ENCODE measurements around the gene MICALL1.

MICALL1 gene

GRCh38 chr22:37913233-37913721 is 7.2 kb downstream of the MICALL1 start:
- Histone ChIP-seq H3K27me3 (no peaks in the 10 kb centered on the region), H3K4me3 (no peak overlapping the region), H3K9me3 (no peaks in the 10 kb centered on the region), H3K27ac (no peak overlapping the region), H3K4me1 (peaks cover 0 to 30% (median 26%) of the 10 kb centered on the region in 4 donors), H3K36me3 (peaks cover 37 to 65% (median 58%) of the 10 kb centered on the region in 3 donors)
- DNase-seq: no peak
- no peak for TF ChIP-seq CTCF (IDR thresholded peaks at IDR 0.05)
- intact Hi-C loops (cut with DNase I; ENCODE audit: low total_unique reads): no loop called here

- H3K4me3 ChIP-seq: no peak overlapping the region
- no peak for DNase-seq
- intact Hi-C loops (cut with DNase I; ENCODE audit: low total_unique reads): no loop called here
- H3K9me3 ChIP-seq: no peaks in the 10 kb centered on the region
- H3K36me3 ChIP-seq: peaks cover 50 to 95% (median 73%) of the 10 kb centered on the region in 3 donors
- H3K27me3 ChIP-seq: no peaks in the 10 kb centered on the region
- no peak overlapping the region for H3K27ac ChIP-seq
- no peak for TF ChIP-seq CTCF (IDR thresholded peaks at IDR 0.05)
- H3K4me1 ChIP-seq: peaks cover 0 to 7% (median 6%) of the 10 kb centered on the region in 4 donors
Measured at GRCh38 chr22:37916311-37916710, 10.2 kb downstream of the MICALL1 start.

GRCh38 chr22:37917874-37918548 is 11.9 kb downstream of the MICALL1 start:
- TF ChIP-seq CTCF (IDR thresholded peaks at IDR 0.05): no peak
- H3K4me3 ChIP-seq: no peak overlapping the region
- intact Hi-C loops (cut with DNase I; ENCODE audit: low total_unique reads): no loop called here
- H3K27ac ChIP-seq: no peak overlapping the region
- peaks cover 52 to 97% (median 77%) of the 10 kb centered on the region in 3 donors for H3K36me3 ChIP-seq
- H3K9me3 ChIP-seq: no peaks in the 10 kb centered on the region
- H3K4me1 ChIP-seq: no peaks in the 10 kb centered on the region
- no peaks in the 10 kb centered on the region for H3K27me3 ChIP-seq
- DNase-seq: no peak

- H3K9me3 ChIP-seq: no peaks in the 10 kb centered on the region
- no peak for TF ChIP-seq CTCF (IDR thresholded peaks at IDR 0.05)
- no peak overlapping the region for H3K4me3 ChIP-seq
- H3K27me3 ChIP-seq: no peaks in the 10 kb centered on the region
- peaks cover 59 to 97% (median 76%) of the 10 kb centered on the region in 3 donors for H3K36me3 ChIP-seq
- DNase-seq: no peak
- no peak overlapping the region for H3K27ac ChIP-seq
- H3K4me1 ChIP-seq: no peaks in the 10 kb centered on the region
- intact Hi-C loops (cut with DNase I; ENCODE audit: low total_unique reads): no loop called here
Measured at GRCh38 chr22:37918580-37919270, 12.6 kb downstream of the MICALL1 start.

- H3K4me3 ChIP-seq: no peak overlapping the region
- H3K4me1 ChIP-seq: no peaks in the 10 kb centered on the region
- intact Hi-C loops (cut with DNase I; ENCODE audit: low total_unique reads): no loop called here
- no peaks in the 10 kb centered on the region for H3K9me3 ChIP-seq
- H3K27ac ChIP-seq: no peak overlapping the region
- peaks cover 54 to 97% (median 78%) of the 10 kb centered on the region in 3 donors for H3K36me3 ChIP-seq
- H3K27me3 ChIP-seq: no peaks in the 10 kb centered on the region
- TF ChIP-seq CTCF (IDR thresholded peaks at IDR 0.05): no peak
- no peak for DNase-seq
Measured at GRCh38 chr22:37920126-37920525, 14.0 kb downstream of the MICALL1 start.

All from tibial artery (tissue), 4 donors.